ENCODE results near the gene PVALB.

PVALB gene

DNA sequence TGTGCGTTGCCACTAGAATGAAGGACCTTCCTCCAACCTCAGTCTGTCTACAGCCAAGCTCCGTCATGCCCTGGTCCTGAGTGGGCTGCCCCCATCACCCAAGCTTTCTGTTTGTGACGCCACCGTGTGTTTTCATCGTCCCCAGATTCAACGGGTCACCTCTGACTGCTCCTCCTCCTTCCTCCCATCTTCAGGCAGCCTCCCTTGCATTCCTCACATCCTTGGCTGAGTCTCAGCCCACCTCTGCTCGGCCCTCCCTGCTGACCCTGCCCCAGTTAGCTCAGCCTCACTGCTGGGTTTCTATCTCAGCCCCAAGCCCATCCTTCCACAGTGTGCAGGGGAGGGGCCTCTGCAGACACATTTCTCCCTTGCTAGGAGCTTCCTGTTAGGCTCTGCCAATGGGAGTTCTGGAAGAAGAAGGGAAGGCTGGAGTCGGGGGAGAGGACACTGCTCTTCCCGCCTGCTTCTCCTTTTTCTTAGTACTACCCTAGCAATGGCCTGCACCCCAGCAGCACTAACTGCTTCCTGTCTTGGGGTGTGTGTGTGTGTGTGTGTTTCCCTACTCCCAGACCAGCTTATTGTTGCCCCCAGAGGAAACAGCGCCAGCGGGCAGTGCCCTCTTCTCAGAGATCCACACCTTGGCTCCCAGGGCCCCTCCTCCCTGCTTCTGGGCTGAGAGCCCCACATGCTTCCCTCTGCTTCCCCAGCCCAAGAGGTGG, 46.2 kb downstream of the PVALB start:
- no peak for DNase-seq

DNA sequence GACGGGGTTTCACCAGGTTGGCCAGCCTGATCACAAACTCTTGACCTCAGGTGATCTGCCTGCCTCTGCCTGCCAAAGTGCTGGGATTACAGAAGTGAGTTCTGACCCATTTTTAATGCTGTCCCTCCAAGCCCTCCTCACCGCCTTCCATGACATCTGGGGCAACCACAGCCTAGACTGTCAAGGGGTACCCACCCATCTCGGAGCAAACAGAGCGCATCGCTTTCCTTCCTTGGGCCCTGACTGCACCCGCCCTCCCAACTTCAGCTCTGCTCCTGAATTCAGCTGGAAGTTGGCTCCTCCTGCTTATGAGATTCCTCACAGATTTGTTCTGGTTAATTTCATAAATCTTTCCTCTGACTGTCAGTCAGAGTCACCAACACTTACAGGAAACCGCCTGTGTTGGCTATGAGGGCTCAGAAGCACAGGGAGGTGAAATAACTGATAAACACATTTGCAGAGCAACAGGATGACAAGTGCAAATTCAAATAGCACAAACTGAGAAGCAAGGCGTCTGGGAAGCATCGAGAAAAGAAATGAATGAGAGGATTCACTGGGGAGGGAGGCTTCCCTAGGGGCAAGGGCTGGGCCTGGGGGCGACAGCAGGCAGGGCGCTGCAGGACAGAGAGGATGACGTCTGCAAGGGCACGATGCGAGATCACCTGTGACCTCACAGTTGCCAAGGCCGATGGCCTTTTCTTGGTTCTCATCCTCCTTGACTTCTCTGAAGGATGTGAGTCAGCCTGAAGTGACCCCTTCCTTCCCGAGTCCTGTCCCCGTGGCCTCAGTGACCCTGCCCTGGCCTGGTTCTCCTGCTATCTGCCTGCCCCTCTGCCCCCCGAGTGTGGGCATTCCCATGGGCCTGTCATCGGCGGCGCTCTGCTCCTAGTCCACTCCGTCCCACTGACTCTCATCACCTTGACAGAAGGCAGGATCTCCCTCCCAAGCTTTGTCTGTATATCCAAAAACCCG, 47.0 kb downstream of the PVALB start:
- no peak for DNase-seq

DNA sequence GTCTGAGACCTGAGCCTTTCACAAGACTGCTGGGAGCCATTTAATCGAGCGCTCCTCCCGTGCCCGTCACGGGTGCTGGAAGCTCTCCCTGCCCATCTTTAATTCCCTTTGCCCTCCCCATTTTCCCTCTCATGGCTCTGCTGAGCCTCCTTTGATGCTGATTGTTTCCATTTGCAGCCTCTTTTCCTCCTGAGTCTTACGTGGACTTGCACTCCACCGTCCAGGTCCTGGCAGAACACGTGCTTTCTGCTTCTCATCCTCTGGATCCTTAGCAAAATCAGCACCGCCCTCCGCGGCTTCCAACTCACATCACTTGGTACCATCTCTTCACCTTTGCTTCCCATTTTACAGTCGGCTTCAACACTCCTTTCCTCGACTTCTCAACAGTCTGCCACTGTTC, 48.2 kb downstream of the PVALB start:
- DNase-seq: no peak

DNA sequence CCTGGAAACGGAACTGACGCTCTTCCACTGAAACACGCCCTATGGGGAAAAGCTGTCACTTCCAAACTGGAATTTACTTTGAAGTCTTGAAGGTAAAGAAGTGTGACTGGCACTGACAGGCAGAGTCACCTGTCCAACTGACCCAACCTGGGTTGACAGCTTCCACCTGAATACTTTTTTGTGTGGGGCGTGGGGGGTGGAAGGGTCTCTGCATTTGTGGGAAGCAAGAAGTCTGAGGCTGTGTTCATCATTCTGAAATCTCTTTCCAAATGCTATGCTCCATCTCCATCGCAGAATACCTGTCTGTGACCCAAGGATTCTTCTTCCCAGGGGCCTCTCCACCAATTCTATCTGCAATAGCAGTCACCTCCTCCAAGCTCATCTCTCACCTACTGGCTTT, 48.7 kb downstream of the PVALB start:
- DNase-seq: no peak

DNA sequence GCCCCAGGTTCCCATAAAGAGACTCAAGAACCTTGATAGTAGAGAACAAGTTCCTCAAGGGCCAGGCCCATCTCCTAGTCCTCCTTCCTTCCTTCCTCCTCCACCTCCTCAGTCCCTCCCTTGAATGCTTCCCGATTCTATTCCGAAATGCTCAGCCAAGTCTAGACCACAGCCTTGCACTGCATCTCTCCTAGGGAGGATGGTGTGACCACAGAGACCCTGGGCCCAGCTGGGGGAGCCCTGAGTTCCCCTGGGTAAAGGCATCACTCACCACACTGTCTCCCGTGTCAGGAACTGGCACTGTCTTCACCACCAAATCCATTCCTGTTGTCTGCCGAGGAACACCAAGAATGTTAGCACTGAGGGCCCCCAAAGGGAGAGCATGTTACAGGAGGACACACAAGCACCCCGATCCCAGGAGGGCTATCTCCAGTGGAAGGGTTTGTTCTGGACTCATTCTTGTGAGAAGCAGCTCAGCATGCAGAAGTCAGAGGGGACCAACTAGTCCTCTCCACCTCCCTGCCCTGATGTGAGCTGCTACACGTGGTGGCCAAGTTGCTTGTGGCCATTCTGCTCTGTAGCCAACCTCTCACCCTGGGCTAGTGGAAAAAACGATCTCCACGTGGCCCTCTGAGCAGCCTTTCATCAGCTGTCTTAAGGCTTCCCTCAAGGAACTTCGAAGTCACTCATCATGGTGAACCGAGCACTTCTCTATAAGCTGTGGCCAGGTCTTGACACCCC, 49.6 kb downstream of the PVALB start:
- DNase-seq: no peak

DNA sequence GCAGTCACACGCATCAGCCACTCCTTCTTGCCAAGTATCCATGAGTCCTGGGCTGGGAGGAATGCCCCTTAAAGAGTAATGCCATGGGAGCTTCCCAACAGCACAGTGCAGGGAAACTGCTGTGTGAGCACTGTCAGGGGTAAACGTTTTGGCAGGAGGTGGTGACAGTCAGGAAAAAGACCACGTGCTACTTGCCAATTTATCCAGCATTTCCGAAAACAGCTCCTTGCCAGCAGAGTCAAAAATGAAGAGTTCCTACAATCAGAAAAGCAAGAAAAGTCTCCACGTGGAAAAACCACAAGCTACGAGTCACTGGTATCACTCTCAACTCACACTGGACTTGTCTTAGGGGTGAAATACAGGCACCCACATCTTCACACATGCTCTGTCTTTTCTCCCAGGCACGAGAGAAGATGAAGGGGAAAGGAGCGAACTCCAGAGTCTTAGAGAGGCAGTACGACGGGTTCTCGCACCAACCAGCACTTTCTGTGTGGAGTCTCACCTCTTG, 50.8 kb downstream of the PVALB start:
- DNase-seq: no peak

DNA sequence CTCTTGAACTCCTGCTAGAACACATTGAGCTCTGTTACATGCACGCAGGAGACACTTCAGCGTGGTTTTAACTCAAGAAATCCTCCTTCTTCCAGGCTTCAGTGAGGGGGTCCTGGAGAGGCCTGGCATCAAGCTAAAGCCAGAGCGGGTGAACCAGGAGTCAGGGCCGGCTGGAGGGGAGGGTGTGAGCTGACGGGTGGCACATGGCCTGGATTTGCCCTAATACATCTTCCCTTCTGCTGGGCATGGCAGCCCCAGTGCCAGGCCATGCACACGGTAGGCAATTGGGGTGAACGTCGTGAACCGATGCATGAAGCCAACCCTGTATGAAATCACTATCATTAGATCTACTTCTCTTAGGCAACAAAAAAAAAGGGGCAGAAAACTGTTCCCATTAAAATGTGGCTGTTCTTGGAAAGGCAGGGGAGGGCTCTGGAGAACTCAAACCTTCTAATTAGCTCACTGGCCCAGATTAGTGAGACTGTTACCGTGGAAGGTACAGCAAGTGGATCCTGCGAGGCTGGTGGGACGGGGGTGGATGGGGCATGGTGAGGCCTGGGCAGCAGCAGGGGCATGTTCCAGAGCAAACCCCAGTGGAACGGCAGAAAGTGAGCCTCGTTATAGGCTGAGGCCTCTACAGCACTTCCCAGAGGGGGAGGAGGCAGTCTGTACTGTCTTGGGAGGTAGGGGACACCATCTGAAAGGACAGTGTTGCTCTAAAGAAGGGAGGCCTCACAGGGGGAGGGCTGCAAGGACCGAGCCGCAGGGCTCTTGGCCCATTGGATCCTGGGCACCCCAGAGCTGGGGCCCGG, 51.5 kb downstream of the PVALB start:
- no peak for DNase-seq

DNA sequence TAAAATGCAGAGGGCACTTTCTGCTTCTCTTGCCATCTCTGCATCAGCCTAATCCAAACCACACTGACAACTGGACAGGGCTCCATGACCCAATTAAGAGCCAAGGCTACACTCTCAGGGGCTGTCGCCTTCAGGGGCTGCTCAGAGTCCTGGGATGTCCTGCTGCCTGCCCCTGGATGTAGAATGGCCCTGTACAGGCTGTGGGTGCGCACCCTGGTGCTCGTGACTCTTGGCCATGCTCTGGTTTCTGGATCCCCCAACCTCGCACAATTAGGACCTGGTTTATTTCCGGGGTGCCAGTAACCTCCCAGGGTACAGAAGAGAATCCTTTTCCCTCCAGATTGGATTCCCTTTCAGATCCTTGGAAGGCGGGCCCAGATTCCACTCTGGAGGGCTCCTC, 52.2 kb downstream of the PVALB start:
- no peak for DNase-seq

DNA sequence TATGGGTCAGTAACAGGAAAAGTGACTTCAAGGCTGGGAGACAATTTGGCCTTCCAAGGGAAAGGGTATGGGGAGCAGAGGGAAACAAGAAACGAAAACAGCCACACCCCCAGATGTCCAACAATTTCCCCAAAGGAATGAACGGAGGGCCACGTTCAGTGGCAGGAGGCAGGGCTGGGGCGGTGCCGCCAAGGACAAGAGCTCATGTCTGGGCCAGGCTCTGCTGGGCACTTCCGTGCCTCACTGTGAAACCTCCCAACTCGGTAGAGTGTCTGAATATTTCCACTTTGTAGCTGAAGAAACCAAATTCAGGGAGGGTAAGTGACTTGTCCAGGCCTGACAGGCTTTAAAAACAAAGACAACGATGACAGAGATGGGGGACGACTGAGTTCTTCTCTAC, 52.8 kb downstream of the PVALB start:
- no peak for DNase-seq

DNA sequence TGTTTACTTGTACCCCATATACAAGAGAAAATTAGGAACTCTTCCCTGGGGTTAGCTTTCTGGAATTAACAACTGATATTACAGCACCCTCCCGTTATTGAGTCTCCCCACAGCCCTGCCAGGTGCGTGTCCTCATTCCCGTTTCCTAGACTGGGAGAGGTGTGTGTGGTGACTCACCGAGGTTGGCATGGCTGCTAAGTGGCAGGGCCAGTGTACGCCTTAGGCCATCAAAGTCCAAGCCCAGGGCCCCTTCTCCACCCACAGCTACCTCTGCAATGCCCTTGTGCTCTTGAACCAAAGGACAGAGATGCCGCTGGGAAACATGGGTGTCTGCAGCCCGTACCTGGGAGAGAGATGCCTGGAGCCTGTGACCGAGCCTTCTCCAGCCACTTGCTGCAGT, 53.3 kb downstream of the PVALB start:
- DNase-seq: no peak

DNA sequence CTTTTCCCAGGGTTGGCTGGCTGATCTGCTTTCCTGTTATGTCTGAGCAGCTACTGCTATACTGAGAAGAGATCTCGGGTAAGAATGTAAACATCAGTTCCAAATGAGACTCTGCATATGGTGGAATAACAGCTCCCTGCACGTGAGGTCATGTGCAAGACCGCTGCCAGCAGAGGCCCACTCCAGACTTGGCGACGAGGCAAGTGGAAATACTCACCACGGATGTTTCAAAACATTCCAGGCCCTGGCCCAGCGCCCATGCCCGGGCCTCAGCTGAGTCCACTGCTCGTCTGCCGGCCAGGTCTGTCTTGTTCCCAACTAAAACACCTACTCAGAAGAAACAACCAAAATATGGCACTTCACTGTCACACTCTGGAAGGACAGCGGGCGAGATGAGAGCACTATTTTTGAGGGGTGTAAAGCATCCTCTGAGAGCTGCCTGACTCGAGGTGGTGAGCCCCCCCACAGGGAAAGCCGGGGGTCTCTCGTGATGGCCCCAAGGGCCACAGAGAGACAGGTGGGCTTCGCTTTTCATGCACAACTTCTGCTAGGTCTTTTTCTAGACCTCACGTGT, 54.1 kb downstream of the PVALB start:
- DNase-seq: no peak

DNA sequence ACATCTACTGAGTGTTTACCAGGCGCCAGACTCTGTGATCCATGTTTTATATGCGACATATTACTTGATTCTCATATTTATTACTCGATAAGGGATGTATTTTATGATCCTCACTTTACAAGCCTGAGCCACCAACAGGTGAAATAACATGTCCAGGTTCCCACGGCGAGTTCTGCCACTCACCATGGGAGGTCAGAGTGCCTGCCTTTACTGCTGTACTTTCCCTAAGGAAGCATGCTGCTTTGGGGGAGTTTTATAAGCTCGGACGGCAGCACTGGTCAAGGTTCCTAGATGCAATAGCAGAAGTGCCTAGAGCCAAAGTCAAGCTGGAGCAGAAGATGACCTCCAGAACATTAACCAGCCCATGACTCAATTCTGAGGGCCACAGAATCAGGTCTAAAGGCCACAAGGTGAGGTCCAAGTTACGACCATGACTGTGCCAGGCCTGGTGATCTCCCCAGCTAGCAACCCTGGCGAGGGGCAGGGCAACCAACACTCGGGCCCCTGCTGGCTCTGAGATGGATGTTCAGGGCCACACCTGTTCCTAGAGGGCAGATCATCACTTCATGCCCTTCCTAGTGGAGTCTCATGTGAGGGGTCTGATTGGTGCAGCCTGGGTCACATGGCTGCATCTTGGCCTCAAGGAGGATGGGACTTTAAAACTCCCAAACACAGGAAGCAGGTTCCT, 55.1 kb downstream of the PVALB start:
- no peak for DNase-seq

DNA sequence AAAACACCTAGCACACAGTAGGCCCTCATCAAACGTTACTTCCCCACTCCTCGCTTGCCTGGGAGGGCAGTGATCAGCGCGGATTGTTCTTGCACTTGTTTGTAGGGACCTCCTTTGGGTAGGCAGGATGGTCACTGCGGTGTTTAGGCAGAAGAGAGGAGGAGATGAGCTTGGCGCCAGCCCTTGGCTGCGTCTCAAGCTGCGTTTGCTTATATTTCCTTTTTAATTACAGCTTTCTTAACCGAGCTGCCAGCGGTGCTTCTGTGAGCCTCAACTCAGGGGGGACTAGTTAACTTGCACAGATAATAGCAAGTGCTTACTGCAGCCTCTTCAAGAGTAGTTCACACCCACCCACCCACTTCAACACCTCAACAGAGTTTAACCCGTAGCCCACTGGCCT, 56.0 kb downstream of the PVALB start:
- no peak for DNase-seq

DNA sequence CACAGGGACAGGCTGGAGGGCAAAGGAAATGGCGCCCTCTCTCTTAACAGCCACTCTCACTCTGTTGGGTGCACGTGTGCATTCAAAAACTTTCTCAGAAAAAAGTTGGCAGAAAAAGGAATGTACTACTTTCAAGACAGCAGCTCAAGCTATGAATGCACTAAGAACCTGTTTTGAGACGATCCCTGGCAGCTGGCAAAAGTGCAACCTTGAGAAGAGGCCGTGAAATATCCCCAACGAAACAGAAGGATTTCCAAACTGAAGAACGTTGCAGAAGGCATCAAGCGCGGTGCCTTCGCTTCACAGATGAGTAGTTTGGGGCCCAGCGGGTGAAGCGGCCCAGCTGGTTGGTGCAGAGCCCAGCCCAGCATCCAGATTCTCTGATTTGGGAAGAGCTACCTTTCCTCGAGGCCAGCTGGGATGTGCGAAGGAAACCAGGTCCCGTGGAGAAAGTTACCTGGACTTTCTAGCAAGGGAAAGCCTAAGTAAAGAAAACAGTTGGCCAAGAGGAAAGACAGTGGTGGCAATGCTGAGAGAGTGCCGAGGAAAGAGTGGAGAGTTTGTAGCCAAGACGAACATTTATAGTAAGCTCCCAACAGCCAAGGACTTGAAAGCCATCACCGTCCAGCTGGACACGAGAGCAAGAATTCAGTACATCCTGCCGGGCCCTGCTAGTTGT, 57.2 kb downstream of the PVALB start:
- DNase-seq: no peak

DNA sequence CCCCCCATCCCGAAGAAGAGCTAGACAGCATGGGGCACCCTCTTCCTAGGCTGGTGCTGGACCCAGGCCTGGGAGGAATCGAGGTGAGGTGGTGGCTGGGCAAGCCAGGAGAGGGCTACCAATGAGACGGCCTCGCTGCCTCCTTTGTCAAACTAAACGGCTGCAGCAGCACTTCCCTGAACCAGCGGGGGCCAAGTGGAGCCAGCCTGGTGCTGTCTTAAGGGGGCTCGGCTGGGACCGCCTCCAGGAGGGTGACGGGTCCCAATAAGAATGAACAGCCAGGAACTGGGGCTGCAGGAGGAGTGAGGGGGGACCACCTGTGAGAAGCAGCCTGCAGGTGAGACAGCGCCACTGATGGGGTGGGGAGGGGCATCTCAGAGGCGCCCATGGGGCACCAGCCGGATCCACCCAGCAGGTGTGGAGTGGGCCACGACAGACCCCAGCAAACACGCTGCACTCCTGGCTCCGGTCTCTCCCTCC, 58.0 kb downstream of the PVALB start:
- no peak for DNase-seq

DNA sequence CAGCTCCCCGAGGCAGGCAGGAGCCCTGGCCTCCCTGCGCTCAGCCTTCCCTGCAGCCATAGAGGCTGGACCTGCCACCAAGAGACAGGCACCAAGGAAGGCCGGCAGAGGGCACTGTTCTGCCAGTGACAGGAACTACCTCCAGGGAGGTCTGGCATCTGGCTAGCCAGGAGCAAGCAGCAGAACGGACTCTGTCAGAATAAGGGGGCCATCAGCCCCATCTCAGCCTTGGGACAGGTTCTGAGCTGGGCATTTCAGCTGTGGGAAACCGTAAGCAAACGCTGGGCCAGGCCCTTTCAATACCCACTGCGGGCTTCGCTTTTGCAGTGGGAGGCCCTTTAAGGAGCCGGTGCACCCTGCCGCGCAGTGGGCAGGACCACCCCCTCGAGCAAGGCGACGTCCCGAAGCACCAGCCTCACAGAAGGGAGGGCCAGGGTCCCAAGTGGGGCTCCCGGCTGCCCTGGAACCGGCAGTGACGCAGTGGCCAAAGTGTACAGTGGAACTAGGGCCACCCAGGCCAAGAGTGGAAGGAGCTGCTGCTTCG, 59.1 kb downstream of the PVALB start:
- peak; percentile 90 for DNase-seq

DNA sequence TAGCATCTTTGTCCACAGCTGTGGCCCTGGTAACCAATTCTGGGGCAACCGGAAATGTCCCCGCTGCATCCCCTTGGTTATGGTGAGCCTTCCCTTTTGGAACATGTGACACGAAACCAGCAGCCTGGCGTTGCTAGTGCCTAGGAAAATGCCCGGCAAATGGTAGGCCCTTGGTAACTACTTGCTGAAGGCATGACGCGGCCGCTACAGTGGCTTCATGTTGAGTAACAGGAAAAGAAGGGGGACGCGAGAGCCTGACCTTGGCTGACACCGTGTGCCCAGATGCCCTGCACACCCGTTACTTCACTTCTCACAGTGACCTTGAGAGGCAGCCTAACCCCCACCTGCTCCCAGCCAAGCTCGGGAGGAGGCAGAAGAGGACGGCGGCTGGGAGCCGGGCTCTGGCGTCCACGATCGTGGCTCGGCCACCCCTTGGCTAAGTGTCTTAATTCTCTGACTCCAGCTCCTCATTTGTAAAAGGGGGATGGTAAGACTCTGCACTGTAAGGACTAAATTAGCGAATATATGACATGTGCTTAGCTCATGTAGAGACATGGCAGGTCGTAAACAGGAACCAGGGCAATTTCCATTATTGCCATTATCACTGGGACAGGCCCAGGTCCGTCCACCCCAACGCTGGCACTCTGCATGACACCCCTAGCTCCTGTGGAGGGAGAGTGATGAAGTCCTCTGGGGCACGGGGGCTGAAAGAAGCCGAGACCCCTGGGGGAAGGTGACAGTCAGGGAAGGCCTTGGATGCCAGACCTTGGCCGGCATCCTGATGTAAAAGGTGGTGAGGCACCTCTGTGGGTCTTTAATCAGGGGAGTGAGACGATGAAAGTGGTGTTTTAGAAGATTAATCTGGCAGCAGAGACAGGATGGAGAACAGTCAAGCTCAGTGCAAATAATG, 59.8 kb downstream of the PVALB start:
- DNase-seq: no peak

DNA sequence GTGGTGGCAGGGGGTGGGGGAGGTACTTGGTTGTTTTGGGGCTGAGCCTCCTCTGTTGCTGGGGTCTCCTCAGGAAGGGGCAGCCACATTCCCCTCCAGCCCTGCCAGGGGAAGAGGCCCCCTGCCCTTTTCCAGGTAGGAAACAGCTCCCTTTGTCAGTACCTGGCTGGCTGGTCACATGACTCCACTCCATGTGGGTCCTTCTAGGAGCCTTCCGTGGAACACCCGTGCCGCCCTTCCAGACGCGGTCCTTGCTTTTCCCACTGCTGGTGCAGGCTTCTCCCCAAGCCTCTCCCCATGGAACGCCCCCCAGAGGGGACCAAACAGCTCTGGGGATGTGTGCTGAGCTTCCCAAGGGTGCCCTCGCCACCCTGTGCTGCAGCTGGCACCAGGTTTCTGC, 60.8 kb downstream of the PVALB start:
- no peak for DNase-seq

DNA sequence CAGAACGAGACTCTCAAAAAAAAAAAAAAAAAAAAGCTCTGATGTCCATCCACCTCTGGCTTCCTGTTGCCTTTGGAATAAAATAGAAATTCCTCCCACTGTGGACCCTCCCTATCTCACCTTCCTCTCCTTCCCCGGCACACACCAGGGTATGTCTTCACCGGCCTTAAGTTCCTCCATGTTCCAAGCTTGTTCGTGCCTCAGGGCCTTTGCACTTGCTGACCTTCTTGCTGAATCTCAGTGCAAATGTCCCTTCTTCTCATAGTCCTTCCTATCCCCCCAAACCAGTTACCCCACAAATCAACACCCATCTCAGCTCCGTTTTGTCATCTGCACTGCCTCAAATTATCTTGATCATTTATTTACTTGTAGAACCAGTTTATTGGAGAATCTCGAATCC, 61.5 kb downstream of the PVALB start:
- no peak for DNase-seq
